Endothelial cell of umbilical vein (primary cell): Measurements from ENCODE around the gene ZNF74. TPM values are rescaled to one million over a fixed set of nuclear protein-coding genes. Genes with fewer than 3 reads are reported as not detected.

Experiments used
- BruUV-seq: library from RNA; stranded (reverse); fragments of 400-500 nt; replicated peaks from 2 replicates; lab custom pipeline; 2021; lab: Mats Ljungman, UMichigan
- CTCF ChIA-PET: fragments of 300-600, 350-600 bp; sonication (Branson Sonifier 250); formaldehyde crosslinking; loops from one replicate; lab custom pipeline; 2021; ENCODE audit warnings: antibody characterized with exemption, inconsistent platforms; lab: Charles Lee
- POLR2A ChIA-PET: fragments of 300-600, 350-600 bp; sonication (Branson Sonifier 250); formaldehyde crosslinking; loops from one replicate; lab custom pipeline; 2021; ENCODE audit warnings: antibody characterized with exemption, inconsistent platforms; lab: Charles Lee
- DNase-seq: peaks from one replicate; pipeline ENCODE4 v3.0.0-alpha.2; 2011; ENCODE audit warnings: low read depth, low spot score
- FAIRE-seq: peaks from 2 replicates; lab custom pipeline; 2011; peaks lifted over from hg19 to GRCh38; lab: Jason Lieb, UNC
- H2AFZ ChIP-seq: 2 replicates; pipeline ENCODE4 v1.6.0; 2012; ENCODE audit warnings: low read depth, low read length, control low read depth, inconsistent platforms
- H3K27ac ChIP-seq: 2 replicates; pipeline ENCODE4 v1.5.1; 2011; ENCODE audit warnings: low read depth, mild to moderate bottlenecking, control low read depth, low read length, moderate library complexity; ENCODE audit not compliant: insufficient read depth
- H3K27me3 ChIP-seq, 2 experiments: 2 replicates each; pipeline versions ENCODE4 v1.6.0 to v1.6.1; 2011; ENCODE audit warnings: low read length in 2 of 2, mixed read lengths in 1 of 2; ENCODE audit not compliant: control insufficient read depth in 2 of 2, insufficient read depth in 2 of 2
- H3K36me3 ChIP-seq, 2 experiments: 2 replicates in 1 of 2; 3 replicates in 1 of 2; pipeline ENCODE4 v1.5.1; 2011; ENCODE audit warnings: low read length in 2 of 2, mild to moderate bottlenecking in 1 of 2, moderate library complexity in 1 of 2; ENCODE audit not compliant: control insufficient read depth in 2 of 2, insufficient read depth in 2 of 2; ENCODE audit errors: extremely low read depth in 1 of 2
- H3K4me1 ChIP-seq: 3 replicates; pipeline ENCODE4 v1.5.1; 2011; ENCODE audit warnings: mild to moderate bottlenecking, low read length; ENCODE audit not compliant: control insufficient read depth, insufficient read depth; ENCODE audit errors: extremely low read depth
- H3K4me2 ChIP-seq: 2 replicates; pipeline ENCODE4 v1.6.1; 2011; ENCODE audit warnings: low read length, control low read depth, mixed read lengths; ENCODE audit not compliant: insufficient read depth
- H3K4me3 ChIP-seq, 3 experiments: fragments of 200-600 bp in 1 of 3; sonication (generic), shearing (Covaris generic) in 1 of 3; replicated peaks in 1 of 3; 2 replicates each; pipeline ENCODE4 v1.5.1; 2011 to 2016; ENCODE audit warnings: control low read depth in 3 of 3, low read length in 3 of 3, mild to moderate bottlenecking in 2 of 3, inconsistent platforms in 1 of 3, low read depth in 1 of 3, moderate library complexity in 1 of 3; ENCODE audit not compliant: insufficient read depth in 1 of 3
- H3K79me2 ChIP-seq: 2 replicates; pipeline ENCODE4 v1.6.0; 2012; ENCODE audit warnings: low read length, inconsistent platforms; ENCODE audit not compliant: control insufficient read depth, insufficient read depth
- H3K9ac ChIP-seq: replicated peaks from 2 replicates; pipeline ENCODE3; 2011; ENCODE audit warnings: low read length, control low read depth; ENCODE audit not compliant: insufficient read depth; ENCODE audit errors: extremely low read depth
- H3K9me1 ChIP-seq: replicated peaks from 3 replicates; pipeline ENCODE4 v1.6.0; 2011; ENCODE audit warnings: mild to moderate bottlenecking, low read length; ENCODE audit not compliant: control insufficient read depth, insufficient read depth; ENCODE audit errors: extremely low read depth
- H3K9me3 ChIP-seq: replicated peaks from 2 replicates; pipeline ENCODE4 v1.5.1; 2012; ENCODE audit warnings: low read length, inconsistent platforms; ENCODE audit not compliant: control insufficient read depth, insufficient read depth
- H4K20me1 ChIP-seq: replicated peaks from 2 replicates; pipeline ENCODE3; 2011; ENCODE audit warnings: mild to moderate bottlenecking, low read length; ENCODE audit not compliant: control insufficient read depth, insufficient read depth; ENCODE audit errors: extremely low read depth
- CTCF ChIP-seq, 2 donors: IDR thresholded peaks; 1 replicate in 1 of 2; 2 replicates in 1 of 2; pipeline ENCODE4 v1.5.1; 2011; ENCODE audit warnings: low read length in 2 of 2, mild to moderate bottlenecking in 2 of 2, moderate library complexity in 2 of 2, control low read depth in 1 of 2, inconsistent platforms in 1 of 2, low read depth in 1 of 2; ENCODE audit not compliant: insufficient read depth in 1 of 2; ENCODE audit errors: extremely low read depth in 1 of 2
- EZH2 ChIP-seq: IDR thresholded peaks from 2 replicates; pipeline ENCODE4 v1.6.1; 2012; ENCODE audit warnings: borderline replicate concordance, low read depth, mild to moderate bottlenecking, moderate library complexity, low read length, inconsistent platforms; ENCODE audit not compliant: severe bottlenecking
- FOS ChIP-seq: IDR thresholded peaks from 2 replicates; pipeline ENCODE4 v1.6.1; 2011; ENCODE audit warnings: mild to moderate bottlenecking, low read length, moderate library complexity, borderline replicate concordance; ENCODE audit not compliant: insufficient read depth
- GATA2 ChIP-seq: IDR thresholded peaks from 2 replicates; pipeline ENCODE4 v1.7.0; 2011; ENCODE audit warnings: low read depth, mild to moderate bottlenecking, moderate library complexity, mixed read lengths, low read length; ENCODE audit not compliant: insufficient read length, insufficient read depth
- JUN ChIP-seq: IDR thresholded peaks from 2 replicates; pipeline ENCODE4 v1.6.1; 2011; ENCODE audit warnings: borderline replicate concordance, low read depth; ENCODE audit not compliant: insufficient read length, insufficient read depth
- MAX ChIP-seq: IDR thresholded peaks from 2 replicates; pipeline ENCODE4 v1.6.1; 2011; ENCODE audit not compliant: insufficient read depth, insufficient read length
- MYC ChIP-seq: IDR thresholded peaks from one replicate; pipeline ENCODE4 v1.6.1; 2011; ENCODE audit warnings: mild to moderate bottlenecking, low read depth, low read length
- POLR2A ChIP-seq: IDR thresholded peaks from 2 replicates; pipeline ENCODE4 v1.6.1; 2012; ENCODE audit warnings: low read depth, mild to moderate bottlenecking, control low read depth, low read length
- POLR2AphosphoS5 ChIP-seq: IDR thresholded peaks from 2 replicates; pipeline ENCODE4 v1.6.1; 2012; ENCODE audit warnings: low read depth, mild to moderate bottlenecking, control low read depth, low read length, moderate library complexity; ENCODE audit not compliant: insufficient read depth
- dilution Hi-C: fragments of 300-500 bp; cut with MboI; formaldehyde crosslinking; loops from one replicate; pipeline ENCODE4 v1.15.0; 2019; ENCODE audit warnings: low sequenced_read_pairs; ENCODE audit not compliant: extremely low pct_ligation_motif_present
- intact Hi-C: fragments of 100-400 bp; cut with micrococcal nuclease; formaldehyde crosslinking; loops from one replicate; pipeline ENCODE4 v1.10.0; 2022
- polyA plus RNA-seq, 4 experiments: library from polyadenylated mRNA; depleted of rRNA in 3 of 4; stranded (reverse) in 3 of 4; unstranded in 1 of 4; fragments of >200 nt; gene quantifications; 2 replicates each; pipeline versions ENCODE4 v1.2.1 to v1.2.3, GENCODE V29; 2011 to 2012; ENCODE audit warnings: missing spikeins in 1 of 4
- total RNA-seq: library from RNA; stranded (reverse); gene quantifications from 2 replicates; pipeline ENCODE4 v1.2.3, GENCODE V29; 2021

ZNF74 gene
- total and polyA plus RNA-seq, 2 donors (not counting 3 experiments of a cell fraction or from before 2014, with no cell fraction given) = 8.6 to 13.4 TPM

DNA sequence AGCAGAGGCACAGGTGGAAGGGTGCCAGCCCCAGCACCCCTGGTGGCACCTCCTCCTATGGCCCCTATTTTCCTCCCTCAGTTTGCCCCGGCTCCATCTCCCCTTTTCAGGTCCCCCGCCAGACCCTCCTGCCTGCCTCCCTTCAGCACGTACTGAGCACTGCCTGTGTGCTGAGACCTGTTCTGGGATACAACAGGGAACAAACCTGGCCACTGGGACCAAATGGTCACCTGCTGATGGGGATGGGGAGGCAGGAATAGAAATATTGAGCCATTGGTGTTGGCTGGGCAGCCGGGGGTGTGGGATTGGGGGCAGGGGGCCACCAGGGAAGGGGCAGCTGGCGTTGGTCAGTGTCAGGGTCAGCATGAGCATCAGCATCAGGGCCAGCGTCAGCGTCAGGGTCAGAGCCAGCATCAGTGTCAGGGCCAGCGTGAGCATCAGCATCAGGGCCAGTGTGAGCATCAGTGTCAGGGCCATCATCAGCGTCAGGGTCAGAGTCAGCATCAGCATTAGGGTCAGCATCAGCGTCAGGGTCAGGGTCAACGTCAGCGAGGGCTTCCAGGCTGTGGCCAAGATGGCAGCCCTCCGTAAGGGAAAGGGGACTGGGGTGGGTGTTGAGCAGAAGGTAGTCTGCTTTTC lies 7.5 kb downstream of the ZNF74 start:
- no peak overlapping the region for H3K4me2 ChIP-seq
- peaks cover 7 to 20% of the 10 kb centered on the region in 2 experiments for H3K36me3 ChIP-seq
- DNase-seq (no peak), FAIRE-seq (no peak)
- H2AFZ ChIP-seq = no peak overlapping the region
- peaks cover 2% of the 10 kb centered on the region for H3K79me2 ChIP-seq
- ChIA-PET CTCF (no interaction called here), POLR2A (no interaction called here)
- BruUV-seq = no TSS peak
- no peaks in the 10 kb centered on the region for H3K9me1 ChIP-seq
- H3K27ac ChIP-seq = no peak overlapping the region
- no peaks in the 10 kb centered on the region for H4K20me1 ChIP-seq
- H3K4me1 ChIP-seq = no peaks in the 10 kb centered on the region
- H3K9me3 ChIP-seq = no peaks in the 10 kb centered on the region
- H3K9ac ChIP-seq = no peak overlapping the region
- intact Hi-C loops = no loop called here
- dilution Hi-C loops = no loop called here
- no peaks in the 10 kb centered on the region for H3K27me3 ChIP-seq
- TF ChIP-seq MYC (no peak), CTCF (IDR thresholded peaks at IDR 0.05; ENCODE audit: extremely low read depth in 1 of 2, insufficient read depth in 1 of 2, low read depth in 1 of 2, low read length in 2 of 2) (no peak), EZH2 (no peak), GATA2 (no peak), FOS (no peak), JUN (no peak), POLR2A (no peak), POLR2AphosphoS5 (no peak), MAX (no peak)
- H3K4me3 ChIP-seq = no peak overlapping the region
